Colonic mucosa (tissue), 4 donors: ENCODE measurements around the gene PHKA1. TPM values are rescaled to one million over a fixed set of nuclear protein-coding genes. Genes with fewer than 3 reads are reported as not detected.

Source experiments
- DNase-seq: peaks from one replicate; pipeline ENCODE4 v3.0.0-alpha.2; 2020
- H3K27ac ChIP-seq: fragments of 200-600 bp; one replicate; pipeline ENCODE4 v1.8.0; 2021
- H3K27me3 ChIP-seq: fragments of 200-600 bp; one replicate; pipeline ENCODE4 v1.8.0; 2021
- H3K36me3 ChIP-seq: fragments of 200-600 bp; one replicate; pipeline ENCODE4 v1.8.0; 2021
- H3K4me1 ChIP-seq: fragments of 200-600 bp; one replicate; pipeline ENCODE4 v1.8.0; 2021; ENCODE audit warnings: mild to moderate bottlenecking
- H3K4me3 ChIP-seq: fragments of 200-600 bp; one replicate; pipeline ENCODE4 v1.8.0; 2021
- H3K9ac ChIP-seq, 2 donors: one replicate each; pipeline ENCODE4 v1.7.0; 2013; ENCODE audit warnings: control low read depth in 2 of 2, low read depth in 2 of 2, low read length in 2 of 2
- H3K9me3 ChIP-seq: fragments of 200-600 bp; one replicate; pipeline ENCODE4 v1.8.0; 2021
- intact Hi-C: fragments of 100-400 bp; cut with DNase I; formaldehyde crosslinking; loops from one replicate; pipeline ENCODE4 v1.14.1; 2022
- total RNA-seq, 2 donors: library from RNA; stranded (reverse); fragmentation: NEBNext Ultra II Directional in 1 of 2; extraction: Animal tissue kit (Norgen Biotek cat#: 25700) in 1 of 2; gene quantifications; one replicate each; pipeline ENCODE4 v1.2.1, GENCODE V29; 2021
- TF ChIP-seq, protein P1 (sequence below): fragments of 200-600 bp; IDR thresholded peaks from one replicate; pipeline ENCODE4 v1.8.0; 2022; ENCODE audit warnings: antibody characterized with exemption, mild to moderate bottlenecking
- donor health status: healthy.
- donor health status: DM: no; HTN: no; CAD: no.
- donor health status: DM: no; HTN: no; CAD: no.

PHKA1 gene
- total RNA-seq, 2 donors from 2014 or later = 4.2 to 4.7 TPM

DNA sequence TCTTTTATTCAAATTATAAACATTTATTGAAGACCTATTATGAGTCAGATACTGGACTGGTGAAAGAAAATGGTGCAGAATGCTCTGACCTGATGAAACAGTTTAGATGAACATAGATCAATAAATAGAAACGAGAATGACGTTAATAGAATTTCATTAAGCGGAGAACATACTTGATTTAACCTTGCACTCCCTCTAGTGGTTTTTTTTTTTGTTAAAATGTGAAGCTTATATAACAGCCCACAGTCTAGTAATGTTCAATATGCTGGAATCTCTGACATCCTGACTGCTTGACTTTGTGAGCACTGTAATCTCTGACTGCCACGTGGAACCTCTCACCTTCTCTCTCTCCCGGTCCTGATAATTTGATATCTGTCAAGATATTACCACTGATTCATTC, 173.8 kb downstream of the PHKA1 start:
- H3K27ac ChIP-seq = no peak overlapping the region
- no peaks in the 10 kb centered on the region for H3K27me3 ChIP-seq
- no peak overlapping the region for H3K4me3 ChIP-seq
- TF ChIP-seq, protein P1, sequence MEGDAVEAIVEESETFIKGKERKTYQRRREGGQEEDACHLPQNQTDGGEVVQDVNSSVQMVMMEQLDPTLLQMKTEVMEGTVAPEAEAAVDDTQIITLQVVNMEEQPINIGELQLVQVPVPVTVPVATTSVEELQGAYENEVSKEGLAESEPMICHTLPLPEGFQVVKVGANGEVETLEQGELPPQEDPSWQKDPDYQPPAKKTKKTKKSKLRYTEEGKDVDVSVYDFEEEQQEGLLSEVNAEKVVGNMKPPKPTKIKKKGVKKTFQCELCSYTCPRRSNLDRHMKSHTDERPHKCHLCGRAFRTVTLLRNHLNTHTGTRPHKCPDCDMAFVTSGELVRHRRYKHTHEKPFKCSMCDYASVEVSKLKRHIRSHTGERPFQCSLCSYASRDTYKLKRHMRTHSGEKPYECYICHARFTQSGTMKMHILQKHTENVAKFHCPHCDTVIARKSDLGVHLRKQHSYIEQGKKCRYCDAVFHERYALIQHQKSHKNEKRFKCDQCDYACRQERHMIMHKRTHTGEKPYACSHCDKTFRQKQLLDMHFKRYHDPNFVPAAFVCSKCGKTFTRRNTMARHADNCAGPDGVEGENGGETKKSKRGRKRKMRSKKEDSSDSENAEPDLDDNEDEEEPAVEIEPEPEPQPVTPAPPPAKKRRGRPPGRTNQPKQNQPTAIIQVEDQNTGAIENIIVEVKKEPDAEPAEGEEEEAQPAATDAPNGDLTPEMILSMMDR = no peak
- no peaks in the 10 kb centered on the region for H3K36me3 ChIP-seq
- H3K4me1 ChIP-seq = no peaks in the 10 kb centered on the region
- DNase-seq = no peak
- no peak overlapping the region for H3K9ac ChIP-seq
- intact Hi-C loops = loop anchor here (5.0 kb wide), 2 partner anchors 243 to 293 kb away; no protein-coding TSS in a partner anchor
- H3K9me3 ChIP-seq = no peaks in the 10 kb centered on the region

GRCh38 chrX:72539822-72540221, 174.3 kb downstream of the PHKA1 start:
- Histone ChIP-seq H3K4me1 (no peaks in the 10 kb centered on the region), H3K4me3 (no peak overlapping the region), H3K27me3 (no peaks in the 10 kb centered on the region), H3K36me3 (no peaks in the 10 kb centered on the region), H3K9ac (no peak overlapping the region), H3K27ac (no peak overlapping the region), H3K9me3 (no peaks in the 10 kb centered on the region)
- DNase-seq = no peak
- intact Hi-C loops = loop anchor here (5.0 kb wide), 2 partner anchors 243 to 293 kb away; no protein-coding TSS in a partner anchor
- TF ChIP-seq, protein P1 = no peak

DNA sequence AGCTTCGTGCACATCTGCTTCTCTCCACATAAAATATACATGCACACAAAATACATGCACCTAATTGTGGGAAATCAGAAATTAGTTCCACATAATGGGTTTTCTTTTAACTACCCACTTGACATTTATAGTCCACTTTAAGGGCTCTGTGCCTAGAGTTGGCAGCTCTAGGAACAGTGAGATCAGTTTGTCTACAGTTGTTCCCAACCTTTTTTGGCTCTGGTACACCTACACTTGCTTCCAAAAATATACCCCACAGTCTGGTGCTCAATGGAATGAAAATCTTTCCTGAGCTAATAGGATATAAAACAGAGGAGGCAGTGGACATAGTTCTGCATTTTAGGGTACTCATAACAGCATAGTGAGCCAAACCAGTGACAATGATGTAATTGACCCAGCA, 177.6 kb downstream of the PHKA1 start:
- intact Hi-C loops = no loop called here
- TF ChIP-seq, protein P1 = no peak
- no peak overlapping the region for H3K4me3 ChIP-seq
- no peak overlapping the region for H3K9ac ChIP-seq
- no peaks in the 10 kb centered on the region for H3K4me1 ChIP-seq
- no peak overlapping the region for H3K27ac ChIP-seq
- no peak for DNase-seq
- H3K36me3 ChIP-seq = no peaks in the 10 kb centered on the region
- H3K9me3 ChIP-seq = no peaks in the 10 kb centered on the region
- no peaks in the 10 kb centered on the region for H3K27me3 ChIP-seq

DNA sequence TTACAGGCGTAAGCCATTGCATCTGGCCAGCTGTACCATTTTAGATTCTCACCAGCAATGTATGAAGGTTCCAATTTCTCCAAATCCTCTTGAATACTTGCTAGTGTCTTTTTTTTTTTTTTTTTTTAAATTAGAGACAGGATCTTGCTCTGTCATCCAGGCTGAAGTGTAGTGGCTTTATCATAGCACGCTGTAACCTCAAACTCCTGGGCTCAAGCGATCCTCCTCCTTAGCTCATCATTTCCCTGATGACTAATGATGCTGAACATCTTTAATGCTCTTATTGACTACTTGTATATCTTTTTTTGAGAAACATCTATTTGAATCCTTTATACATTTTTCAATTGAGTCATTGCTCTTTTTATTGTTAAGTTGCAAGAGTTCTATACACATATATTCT, 181.7 kb downstream of the PHKA1 start:
- H3K27ac ChIP-seq = no peak overlapping the region
- H3K9ac ChIP-seq = no peak overlapping the region
- no peaks in the 10 kb centered on the region for H3K27me3 ChIP-seq
- intact Hi-C loops = no loop called here
- no peak overlapping the region for H3K4me3 ChIP-seq
- TF ChIP-seq, protein P1 = no peak
- no peaks in the 10 kb centered on the region for H3K36me3 ChIP-seq
- H3K4me1 ChIP-seq = no peaks in the 10 kb centered on the region
- DNase-seq = no peak
- H3K9me3 ChIP-seq = no peaks in the 10 kb centered on the region

Other genes starting within 250 kb of the PHKA1 start
- gene HDAC8, start 141.5 kb downstream of the PHKA1 start, total RNA-seq = 10 to 100 TPM; 23.0 to 25.7 TPM
- under 1 TPM in 1 of 2 donors, not detected in 1; 0.58 TPM for gene DMRTC1B, start 62.6 kb upstream of the PHKA1 start, total RNA-seq
- not detected for gene FAM236B, start 68.4 kb upstream of the PHKA1 start, total RNA-seq
- gene FAM236D, start 93.9 kb upstream of the PHKA1 start, total RNA-seq = not detected
- gene FAM236C, start 198.3 kb upstream of the PHKA1 start, total RNA-seq = not detected
- not detected for gene FAM236A, start 223.9 kb upstream of the PHKA1 start, total RNA-seq
- under 1 TPM in 1 of 2 donors, not detected in 1; 0.27 TPM for gene DMRTC1, start 229.5 kb upstream of the PHKA1 start, total RNA-seq